AG08396 (cell line): ENCODE measurements around the gene SLC16A2.
A peak's percentile ranks its signal among the peaks of the same experiment; 100 is the strongest.
"Not testable (repeated sequence)": the region's sequence is repeated elsewhere in the genome, so short reads cannot be mapped to it uniquely, and the experiment has no call there.

Experiments used
- DNase-seq: peaks from one replicate; pipeline ENCODE4 v3.0.0; 2012; ENCODE audit warnings: low spot score, mixed read lengths

The SLC16A2 gene

DNA sequence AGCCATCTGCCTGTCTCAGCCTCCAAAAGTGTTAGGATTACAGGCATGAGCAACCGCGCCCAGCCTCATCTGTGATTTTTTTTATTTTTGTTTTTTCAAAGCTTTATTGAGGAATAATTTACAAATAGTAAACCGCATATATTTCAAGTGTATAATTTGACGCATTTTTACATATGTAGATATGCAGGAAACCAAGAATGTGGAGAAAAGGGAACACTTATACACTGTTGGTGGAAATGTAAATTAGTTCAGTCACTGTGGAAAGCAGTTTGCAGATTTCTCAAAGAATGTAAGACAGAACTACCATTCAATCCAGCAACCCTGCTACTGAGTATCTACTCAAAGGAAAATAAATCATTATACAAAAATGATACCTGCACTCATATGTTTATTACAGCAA, 85.9 kb downstream of the SLC16A2 start:
- DNase-seq = no peak

DNA sequence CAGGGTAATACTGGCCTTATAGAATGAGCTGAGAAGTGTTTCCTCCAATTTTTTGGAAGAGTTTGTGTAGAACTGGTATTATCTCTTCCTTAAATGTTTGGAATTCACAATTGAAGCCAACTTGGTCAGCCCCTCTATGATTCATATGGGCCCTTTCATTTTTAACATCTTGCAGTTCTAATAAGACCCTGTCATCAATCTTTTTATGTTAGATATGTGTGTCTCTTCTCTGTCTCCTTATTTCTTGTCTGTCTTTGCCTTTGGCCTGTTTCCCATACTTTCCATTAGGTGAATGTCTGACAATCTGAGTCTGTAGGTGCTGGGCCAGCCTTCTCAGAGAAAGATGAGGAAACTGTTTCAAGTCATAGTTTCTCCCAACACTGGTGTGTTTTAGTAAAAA, 88.7 kb downstream of the SLC16A2 start:
- DNase-seq = no peak

DNA sequence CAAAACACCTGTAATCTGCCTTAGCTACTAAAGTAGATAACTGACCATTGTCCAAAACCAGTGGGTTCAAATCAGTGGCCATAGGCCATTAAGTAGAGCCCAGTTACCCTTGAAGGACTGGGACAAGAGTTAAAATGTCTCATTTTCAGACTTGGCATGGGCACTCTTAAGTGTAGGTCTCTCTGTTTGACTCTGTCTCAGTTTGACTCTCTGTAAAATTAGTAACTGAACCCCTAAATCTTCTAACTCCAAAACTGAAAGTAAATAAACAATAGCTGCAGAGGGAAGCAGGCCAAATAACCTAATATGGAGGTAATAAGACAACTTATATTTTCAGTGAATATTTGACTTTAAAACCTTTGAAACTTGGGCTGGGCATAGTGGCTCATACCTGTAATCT, 89.1 kb downstream of the SLC16A2 start:
- DNase-seq = no peak

DNA sequence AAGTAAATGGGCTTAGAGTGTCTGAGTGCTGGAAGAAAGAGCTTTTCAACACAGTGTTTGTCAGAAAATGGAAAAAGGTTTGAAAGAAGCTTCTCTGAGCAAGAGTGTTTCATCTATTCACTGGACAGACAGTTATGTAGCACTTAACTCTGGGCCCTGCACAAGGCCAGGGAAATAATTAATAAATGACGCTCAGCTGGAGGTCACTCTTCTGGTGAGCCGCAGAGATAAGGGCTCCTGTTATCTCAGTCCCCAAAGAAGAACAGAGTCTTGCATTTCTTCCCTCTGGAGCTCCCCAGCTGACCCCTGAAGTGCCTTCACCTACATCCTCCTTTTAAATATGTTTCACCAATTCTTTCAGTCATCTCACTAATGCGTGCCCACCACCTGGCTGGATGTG, 90.4 kb downstream of the SLC16A2 start:
- DNase-seq = no peak

DNA sequence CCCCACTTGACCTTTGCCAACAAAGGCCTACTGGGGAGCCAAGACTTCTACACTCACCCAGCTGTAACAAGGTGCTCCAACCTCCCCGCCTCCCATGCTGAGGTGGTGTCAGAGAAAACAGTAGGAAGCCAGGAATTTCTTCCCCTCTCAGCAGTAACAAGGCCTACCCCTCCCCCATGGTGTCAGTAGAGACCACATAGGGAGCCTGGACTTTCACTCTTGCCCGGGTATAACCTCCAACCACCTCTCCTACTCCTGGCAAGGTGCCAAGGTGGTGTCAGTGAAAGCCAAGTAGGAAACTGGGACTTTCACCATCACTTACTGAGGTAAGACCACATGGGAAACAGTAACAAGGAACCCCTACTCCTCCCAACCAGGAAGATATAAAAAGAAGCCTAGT, 93.1 kb downstream of the SLC16A2 start:
- no peak for DNase-seq

DNA sequence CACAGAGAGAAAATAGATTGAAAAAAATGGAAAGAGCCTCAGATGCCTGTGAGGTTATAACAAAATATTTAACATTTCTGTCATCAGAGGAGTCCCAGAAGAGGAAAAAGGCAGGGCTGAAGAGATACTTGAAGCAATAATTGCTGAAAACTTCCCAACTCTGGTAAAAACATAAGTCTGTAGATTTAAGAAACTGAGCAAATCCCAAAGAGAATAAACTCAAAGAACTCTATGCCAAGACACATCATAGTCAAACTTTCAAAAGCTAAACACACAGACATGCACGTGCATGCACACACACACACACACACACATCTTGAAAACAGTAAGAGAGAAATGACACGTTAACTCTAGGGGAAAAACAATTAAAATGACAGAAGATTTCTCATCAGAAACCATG, 94.1 kb downstream of the SLC16A2 start:
- DNase-seq = no peak

DNA sequence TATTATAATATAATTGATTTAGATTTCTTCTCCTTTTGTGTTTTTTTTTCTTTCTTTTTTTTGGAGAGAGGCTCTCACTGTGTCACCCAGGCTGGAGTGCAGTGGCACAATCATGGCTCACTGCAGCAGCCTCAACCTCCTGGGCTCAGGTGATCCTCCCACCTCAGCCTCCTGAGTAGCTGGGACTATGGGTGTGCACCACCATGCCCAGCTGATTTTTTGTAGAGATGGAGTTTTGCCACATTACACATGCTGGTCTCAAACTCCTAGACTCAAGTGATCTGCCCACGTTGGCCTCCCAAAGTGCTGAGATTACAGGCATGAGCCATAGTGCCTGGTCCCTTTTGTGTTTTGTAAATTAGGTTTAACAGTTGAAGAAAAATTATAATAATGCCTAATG, 94.7 kb downstream of the SLC16A2 start:
- DNase-seq = not testable (repeated sequence)

DNA sequence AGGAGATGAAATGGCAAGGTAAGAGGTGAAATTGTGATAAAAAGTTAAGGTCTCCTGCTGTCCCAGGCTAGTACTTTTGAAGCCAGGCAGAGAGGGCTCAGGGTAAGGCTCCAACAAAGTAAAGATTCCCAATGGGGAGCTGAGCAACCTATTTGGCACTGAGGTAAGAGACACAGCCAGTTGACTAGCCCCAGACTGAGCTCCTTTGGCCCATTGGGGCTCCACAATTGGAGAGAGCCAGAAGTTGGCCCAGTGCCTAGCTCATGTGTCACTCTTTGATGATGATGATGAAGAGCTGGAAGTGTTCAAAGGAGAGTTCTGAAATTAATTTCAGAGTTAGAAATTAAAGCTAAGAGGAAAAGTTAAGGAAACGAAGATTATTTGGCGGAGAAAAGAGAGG, 98.6 kb downstream of the SLC16A2 start:
- DNase-seq = no peak

DNA sequence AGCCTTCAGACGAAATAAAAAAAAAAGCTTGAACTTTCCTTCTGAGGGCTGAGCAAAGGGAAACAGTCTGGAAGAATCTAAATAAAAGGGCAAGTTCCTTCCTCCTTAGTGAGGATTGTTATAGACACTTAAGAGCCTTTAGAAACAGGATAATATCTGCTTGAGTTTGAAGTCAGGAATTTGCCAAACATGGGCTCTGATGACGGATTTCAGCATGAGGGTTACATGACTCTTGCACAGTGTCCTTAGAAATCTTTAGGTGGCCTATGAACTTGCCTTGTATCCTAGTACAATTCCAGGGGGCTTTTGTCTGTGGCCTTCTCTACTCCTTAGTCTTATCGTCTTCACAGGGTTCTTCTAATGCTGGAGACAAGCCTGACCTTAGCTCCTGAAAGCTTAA, 99.0 kb downstream of the SLC16A2 start:
- DNase-seq = no peak

DNA sequence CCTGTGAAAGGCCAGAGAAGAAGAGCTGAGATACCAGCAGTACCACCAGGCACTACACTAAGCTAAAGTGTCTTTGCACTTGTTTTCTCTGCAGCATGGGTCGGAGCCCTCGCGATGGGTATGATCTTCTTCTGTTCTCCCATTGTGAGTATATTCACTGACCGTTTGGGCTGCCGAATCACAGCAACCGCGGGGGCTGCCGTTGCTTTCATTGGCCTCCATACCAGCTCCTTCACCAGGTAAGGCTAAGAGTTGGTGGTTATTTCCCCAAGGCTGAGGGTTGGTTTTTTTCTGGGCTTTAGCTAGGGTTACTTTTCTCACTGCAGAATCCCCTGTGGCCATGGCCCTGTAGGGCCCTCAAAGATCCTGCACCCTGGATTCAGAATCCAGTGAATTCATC, 99.6 kb downstream of the SLC16A2 start:
- no peak for DNase-seq

DNA sequence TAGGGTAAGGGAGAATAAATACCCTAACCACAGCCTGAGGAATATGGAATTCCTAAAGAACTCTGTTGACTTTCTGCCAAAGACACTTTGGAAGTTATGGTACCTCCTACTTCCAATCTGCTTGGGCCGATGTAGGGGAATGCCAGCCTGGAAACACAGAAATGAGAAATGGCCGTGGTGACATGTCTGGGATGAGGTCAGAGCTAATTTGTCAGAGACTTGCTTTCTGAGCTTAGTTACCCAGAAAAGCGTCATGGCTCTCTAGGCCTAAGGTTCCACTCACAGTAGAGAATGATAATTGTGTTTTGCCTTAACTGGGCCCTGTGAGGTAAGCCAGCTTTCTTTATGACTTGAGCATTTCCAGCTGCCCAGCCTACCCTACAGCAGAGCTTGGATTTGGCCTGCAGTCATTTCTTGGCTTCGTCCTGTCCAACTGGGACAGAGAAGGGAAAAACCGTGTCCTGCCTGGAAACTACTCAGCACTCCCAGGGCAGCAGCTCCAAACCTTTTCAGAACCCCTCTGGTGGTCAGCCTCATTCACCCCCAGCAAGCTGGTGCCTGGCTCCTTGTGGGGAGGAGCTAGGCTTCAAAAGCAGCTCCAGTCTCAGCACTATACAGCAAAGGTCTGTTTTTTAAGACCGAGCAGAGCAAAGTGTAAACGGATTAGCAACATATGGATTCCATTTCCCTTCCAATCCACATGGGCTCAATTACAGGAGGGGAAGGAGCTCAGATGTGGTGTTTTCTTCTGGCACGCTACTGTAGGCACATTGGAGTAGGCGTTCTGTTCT, 100.9 kb downstream of the SLC16A2 start:
- no peak for DNase-seq

DNA sequence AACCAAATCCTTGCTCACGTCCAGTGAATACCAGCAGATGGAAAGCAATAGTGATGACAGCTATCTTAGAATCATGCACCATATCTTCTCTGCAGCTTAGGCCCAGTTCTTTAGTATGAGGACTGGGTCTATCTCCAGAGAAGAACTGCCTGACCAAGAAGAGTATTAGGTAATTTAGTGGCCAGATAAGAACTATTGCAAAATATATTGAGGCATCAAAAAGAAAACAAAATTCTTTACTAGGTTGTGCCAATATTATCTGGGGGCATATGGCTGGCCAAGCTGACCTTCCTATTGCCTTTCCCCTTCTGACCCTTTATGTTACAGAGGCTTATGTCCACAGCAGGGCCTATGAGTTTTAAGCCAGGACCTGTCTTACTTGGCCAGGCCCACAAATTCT, 101.9 kb downstream of the SLC16A2 start:
- DNase-seq = no peak

DNA sequence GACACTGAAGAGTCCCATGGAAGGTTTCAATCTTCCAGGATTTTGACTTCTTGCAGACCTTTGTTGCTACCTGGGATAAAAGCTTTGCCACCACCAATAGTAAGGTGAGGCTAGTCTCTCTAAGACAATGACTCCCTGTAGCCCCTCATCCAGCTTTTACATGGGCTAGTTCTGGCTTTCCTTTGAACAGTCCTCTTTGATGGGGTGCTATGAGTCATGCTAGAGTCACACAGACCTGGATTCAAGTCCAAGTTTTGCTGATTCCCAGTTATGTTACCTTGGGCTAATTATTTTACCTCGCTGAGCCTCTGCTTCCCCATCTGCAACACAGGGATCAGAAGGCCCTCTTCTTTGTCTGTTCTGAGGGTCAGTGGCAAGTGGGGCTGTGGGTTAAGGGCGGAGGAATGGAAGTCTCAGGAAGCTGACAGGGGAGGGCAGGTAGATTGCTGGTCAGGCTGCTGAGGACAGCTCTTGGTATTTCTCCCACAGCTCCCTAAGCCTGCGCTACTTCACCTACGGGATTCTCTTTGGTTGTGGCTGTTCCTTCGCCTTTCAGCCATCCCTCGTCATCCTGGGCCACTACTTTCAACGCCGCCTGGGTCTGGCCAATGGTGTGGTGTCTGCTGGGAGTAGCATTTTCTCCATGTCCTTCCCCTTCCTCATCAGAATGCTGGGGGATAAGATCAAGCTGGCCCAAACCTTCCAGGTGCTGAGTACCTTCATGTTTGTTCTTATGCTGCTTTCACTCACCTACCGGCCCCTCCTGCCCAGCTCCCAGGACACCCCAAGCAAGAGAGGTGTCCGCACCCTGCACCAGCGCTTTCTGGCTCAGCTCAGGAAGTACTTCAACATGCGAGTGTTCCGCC, 102.8 kb downstream of the SLC16A2 start:
- DNase-seq = no peak

DNA sequence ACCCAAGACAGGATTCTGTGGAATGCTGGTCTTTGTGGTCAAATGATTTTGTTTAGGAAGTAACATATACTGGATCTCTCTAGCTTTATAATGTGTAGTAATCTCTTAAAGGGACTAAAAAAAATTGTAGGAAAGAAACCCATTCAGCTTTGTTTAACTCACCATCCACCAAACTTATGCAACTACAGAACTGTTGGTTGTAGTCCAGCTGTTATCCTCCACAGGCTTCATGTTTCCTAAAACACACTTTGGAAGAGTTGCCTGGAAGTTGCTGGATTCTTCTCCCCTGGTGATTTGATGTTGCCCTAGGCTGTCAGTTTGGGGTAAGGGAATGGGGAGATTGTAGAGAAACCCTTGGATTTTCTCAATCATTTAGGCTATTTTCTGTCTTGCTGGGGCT, 103.8 kb downstream of the SLC16A2 start:
- DNase-seq = no peak

DNA sequence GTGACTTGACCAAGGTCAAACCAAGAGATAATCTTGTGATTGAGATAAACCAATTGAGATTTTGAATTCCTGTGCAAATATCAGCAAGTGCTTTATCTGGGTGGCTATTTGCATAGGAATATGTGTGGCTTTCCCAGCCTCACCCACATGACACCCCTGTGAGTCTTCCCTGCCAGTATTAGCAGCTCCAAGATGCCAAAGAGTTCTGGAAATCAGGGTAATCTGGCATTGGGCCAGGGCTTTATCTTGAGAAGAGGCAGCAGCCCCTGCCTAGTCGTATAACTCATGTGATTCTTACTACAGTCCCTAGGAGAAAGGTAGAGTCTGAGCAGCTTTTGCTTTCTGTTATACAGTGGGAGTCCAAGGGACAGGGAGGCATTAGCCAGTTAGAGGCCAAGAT, 105.5 kb downstream of the SLC16A2 start:
- DNase-seq = no peak

DNA sequence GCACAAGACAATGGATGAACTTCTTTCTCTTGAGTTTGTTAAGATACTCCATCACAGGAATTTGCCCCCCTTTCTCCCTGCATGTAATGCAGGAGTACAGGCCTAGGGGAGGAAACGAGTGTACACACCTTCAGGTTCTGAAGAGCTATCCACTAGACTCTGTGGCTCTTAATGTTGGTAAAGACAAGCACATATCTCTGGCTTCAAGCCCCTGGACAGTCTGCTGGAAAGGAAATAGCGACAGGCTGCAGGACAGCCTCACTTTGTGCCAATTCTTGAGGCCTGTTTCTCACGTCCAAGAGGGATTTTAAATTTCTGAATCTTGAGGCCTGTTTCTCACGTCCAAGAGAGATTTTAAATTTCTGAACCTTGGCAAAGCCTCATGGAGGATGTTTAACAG, 106.1 kb downstream of the SLC16A2 start:
- no peak for DNase-seq

DNA sequence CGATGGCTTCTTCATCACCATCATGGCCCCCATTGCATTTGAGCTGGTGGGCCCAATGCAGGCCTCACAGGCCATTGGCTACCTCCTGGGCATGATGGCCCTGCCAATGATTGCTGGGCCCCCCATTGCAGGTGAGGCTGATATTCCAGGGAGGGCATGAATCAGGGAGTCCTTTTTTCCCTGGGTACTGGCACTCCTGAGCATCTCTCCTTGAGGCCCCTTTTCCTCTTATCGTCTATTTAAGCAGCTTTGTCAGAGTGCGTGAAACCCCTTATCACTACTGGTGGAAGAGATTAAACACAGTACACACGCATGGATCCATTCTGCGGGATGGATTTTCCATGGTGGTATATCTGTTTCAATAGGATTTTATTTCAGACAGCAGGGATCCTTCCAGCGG, 108.0 kb downstream of the SLC16A2 start:
- no peak for DNase-seq

DNA sequence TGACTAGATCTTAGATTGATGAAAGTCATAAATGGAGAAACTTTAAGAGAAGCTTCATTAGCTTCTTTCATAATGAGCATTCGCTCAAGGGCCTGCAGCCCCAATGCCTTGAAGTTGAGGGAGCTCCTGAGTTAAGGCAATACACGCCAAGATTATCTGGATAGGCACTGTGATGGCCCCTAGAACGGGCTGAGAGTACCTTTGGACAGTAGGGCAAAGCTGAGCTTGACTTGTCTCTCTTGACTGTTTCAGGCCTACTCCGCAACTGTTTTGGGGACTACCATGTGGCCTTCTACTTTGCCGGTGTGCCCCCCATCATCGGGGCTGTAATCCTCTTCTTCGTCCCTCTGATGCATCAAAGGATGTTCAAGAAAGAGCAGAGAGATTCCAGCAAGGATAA, 109.8 kb downstream of the SLC16A2 start:
- DNase-seq = no peak

DNA sequence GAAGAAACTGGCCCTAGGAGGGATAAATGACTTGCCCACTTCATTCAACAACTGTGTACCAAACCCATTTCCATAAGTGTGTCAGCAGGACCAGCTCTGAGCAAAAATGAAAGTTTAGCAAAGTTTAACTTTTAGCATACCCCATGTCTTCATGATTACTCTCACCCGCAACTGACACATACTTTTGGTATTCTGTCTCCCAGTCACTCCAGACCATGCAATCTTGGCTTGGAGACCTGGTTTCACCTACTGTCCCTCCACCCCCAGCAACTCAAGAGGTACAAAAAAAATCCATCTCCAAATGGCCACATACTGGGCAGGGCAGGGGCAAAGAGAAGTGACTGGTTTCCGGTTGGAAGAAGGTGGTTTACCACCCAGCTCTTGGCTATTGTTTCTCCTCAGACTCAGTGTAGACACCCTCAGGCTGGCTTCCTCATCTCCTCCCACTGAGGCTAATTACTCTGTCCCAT, 113.3 kb downstream of the SLC16A2 start:
- peak; percentile 52 for DNase-seq

DNA sequence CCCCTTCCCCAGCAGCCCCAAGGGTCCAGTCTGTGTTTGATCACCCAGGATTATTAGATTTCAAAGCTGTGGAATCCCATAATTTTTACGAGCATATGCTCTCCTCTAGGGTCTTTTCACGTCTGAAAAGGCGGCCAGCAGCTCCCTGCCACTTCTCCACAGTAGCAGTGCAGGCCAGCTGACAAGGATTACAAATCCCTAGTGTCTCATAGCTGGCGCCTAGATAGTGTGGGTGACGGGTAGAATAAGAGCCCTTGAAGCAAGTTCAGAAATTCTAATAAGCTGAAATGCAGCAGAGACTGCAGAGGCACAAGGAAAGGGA, 113.8 kb downstream of the SLC16A2 start:
- no peak for DNase-seq

DNA sequence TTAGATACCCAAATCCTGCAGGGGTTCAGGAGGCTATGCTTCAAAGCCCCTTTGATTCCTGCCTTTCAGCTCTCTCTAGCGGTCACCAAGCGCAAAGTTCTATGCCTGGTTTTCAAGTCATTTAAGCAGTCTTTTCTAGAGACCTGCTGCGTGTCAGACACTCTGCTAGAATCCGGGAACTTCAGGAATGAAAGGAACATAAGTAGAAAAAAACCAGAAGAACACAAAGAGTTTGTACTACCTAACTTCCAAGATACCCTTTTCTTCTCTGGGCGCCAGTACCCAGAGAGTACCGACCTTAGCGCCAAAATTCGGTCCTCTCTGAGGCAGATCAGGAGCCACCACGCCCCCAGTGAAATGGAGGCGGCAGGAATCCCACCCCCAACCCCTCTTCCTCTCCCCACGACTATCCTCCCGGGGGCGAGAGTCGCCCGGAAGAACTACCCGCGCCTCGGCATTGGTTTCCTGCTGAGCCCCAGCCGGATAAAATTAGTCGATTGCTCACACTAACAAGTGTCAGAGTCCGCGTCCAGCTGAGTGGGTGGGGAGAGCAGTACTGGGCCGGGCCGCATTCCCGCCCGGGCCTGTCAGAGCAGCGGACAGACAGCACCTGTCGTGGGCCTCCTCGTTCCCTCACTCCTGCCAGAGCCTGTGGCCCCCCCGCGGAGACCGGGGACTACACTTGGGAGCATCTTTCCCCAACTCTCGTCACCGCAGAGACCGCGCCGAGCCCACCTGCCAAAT, 114.3 kb downstream of the SLC16A2 start:
- peak; percentile 65 for DNase-seq

DNA sequence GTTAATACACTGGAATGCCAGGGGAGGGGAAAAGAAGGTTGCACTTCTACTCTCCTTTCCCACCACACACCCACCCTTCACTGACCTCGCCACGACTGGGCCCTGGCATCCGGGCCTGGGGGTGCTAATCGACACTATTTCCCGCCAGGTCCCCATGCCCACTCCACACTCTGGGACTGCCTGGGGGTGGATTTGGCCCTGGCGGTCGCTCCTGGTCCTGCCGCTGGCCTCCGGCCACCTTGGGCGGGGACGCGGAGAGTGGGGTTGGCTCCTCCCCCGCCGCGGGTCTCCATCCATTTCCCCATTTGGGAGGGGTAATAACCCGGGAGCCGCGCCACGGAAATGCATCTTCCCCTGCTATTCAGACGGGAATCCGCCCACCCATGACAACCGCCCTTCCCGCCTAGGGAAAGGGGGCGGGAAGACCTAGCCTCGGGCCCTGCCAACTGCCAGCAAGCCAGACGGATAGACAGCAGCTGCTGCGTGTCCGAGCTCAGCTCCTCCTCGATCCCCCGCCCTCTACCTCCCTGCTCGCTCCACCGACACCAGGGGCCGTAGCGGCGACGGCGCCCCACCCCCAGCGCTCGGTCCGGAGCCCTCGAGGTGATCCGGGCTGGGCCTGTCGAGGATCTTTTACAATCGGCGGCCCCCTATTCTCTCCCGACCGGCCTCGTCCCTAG, 115.0 kb downstream of the SLC16A2 start:
- peak; percentile 82 for DNase-seq
